Liver (tissue), 9 donors: Measurements from ENCODE around the gene FECH. TPM values are rescaled to one million over a fixed set of nuclear protein-coding genes. Genes with fewer than 3 reads are reported as not detected.

Experiments
- DNase-seq: peaks from one replicate; pipeline ENCODE4 v3.0.0-alpha.2; 2017; ENCODE audit warnings: low spot score
- H3K27ac ChIP-seq, 2 donors: one replicate each; pipeline ENCODE4 v1.7.0; 2013; ENCODE audit warnings: inconsistent platforms in 2 of 2, low read length in 2 of 2, control low read depth in 1 of 2, low read depth in 1 of 2, mild to moderate bottlenecking in 1 of 2
- H3K27me3 ChIP-seq, 4 donors: one replicate each; pipeline versions ENCODE4 v1.6.1 to v1.7.0; 2013; ENCODE audit warnings: low read length in 3 of 4, inconsistent platforms in 1 of 4, mild to moderate bottlenecking in 1 of 4, moderate library complexity in 1 of 4; ENCODE audit not compliant: control insufficient read depth in 4 of 4, insufficient read depth in 4 of 4
- H3K36me3 ChIP-seq, 4 donors: one replicate each; pipeline versions ENCODE4 v1.6.1 to v1.7.0; 2013; ENCODE audit warnings: low read length in 3 of 4, mild to moderate bottlenecking in 3 of 4, low read depth in 1 of 4, moderate library complexity in 1 of 4; ENCODE audit not compliant: control insufficient read depth in 4 of 4, insufficient read depth in 3 of 4
- H3K4me1 ChIP-seq, 4 donors: one replicate each; pipeline versions ENCODE4 v1.6.1 to v1.7.0; 2013; ENCODE audit warnings: low read length in 3 of 4, mild to moderate bottlenecking in 3 of 4, moderate library complexity in 1 of 4; ENCODE audit not compliant: control insufficient read depth in 4 of 4, insufficient read depth in 4 of 4
- H3K4me3 ChIP-seq, 3 donors: one replicate each; pipeline versions ENCODE4 v1.6.1 to v1.7.0; 2013; ENCODE audit warnings: low read length in 3 of 3, control low read depth in 1 of 3, low read depth in 1 of 3, mild to moderate bottlenecking in 1 of 3
- H3K9ac ChIP-seq, 2 donors: one replicate each; pipeline ENCODE4 v1.7.0; 2013; ENCODE audit warnings: low read length in 2 of 2, mild to moderate bottlenecking in 2 of 2, moderate library complexity in 2 of 2, control low read depth in 1 of 2, low read depth in 1 of 2
- H3K9me3 ChIP-seq, 4 donors: one replicate each; pipeline versions ENCODE4 v1.6.1 to v1.7.0; 2013; ENCODE audit warnings: low read length in 3 of 4; ENCODE audit not compliant: control insufficient read depth in 4 of 4
- CTCF ChIP-seq: fragments of 150-350 bp; IDR thresholded peaks from 2 replicates; pipeline ENCODE4 v1.5.1; 2017; ENCODE audit warnings: improper control_type of control experiment, low read depth, low read length; ENCODE audit not compliant: missing input control
- EGR1 ChIP-seq, 2 donors: IDR thresholded peaks; 2 replicates each; pipeline ENCODE4 v1.6.1; 2016 to 2018; ENCODE audit warnings: antibody characterized with exemption in 2 of 2, low read depth in 2 of 2
- FOXA1 ChIP-seq: IDR thresholded peaks from 2 replicates; pipeline ENCODE4 v1.6.1; 2016; ENCODE audit warnings: antibody characterized with exemption
- FOXA2 ChIP-seq: IDR thresholded peaks from 2 replicates; pipeline ENCODE4 v1.6.1; 2016; ENCODE audit warnings: antibody characterized with exemption
- GABPA ChIP-seq, 2 donors: IDR thresholded peaks in 1 of 2; conservative IDR thresholded peaks in 1 of 2; 2 replicates each; pipeline ENCODE4 v1.6.1; 2016; ENCODE audit warnings: antibody characterized with exemption in 2 of 2, mild to moderate bottlenecking in 1 of 2, moderate library complexity in 1 of 2
- HNF4A ChIP-seq, 2 donors: conservative IDR thresholded peaks; 2 replicates each; pipeline ENCODE4 v1.6.1; 2016; ENCODE audit warnings: antibody characterized with exemption in 2 of 2, mild to moderate bottlenecking in 2 of 2
- HNF4G ChIP-seq: IDR thresholded peaks from 2 replicates; pipeline ENCODE4 v1.6.1; 2016; ENCODE audit warnings: antibody characterized with exemption
- JUND ChIP-seq, 2 donors: IDR thresholded peaks; 2 replicates each; pipeline ENCODE4 v1.6.1; 2016; ENCODE audit warnings: antibody characterized with exemption in 2 of 2
- NR2F2 ChIP-seq: IDR thresholded peaks from 2 replicates; pipeline ENCODE4 v1.6.1; 2016; ENCODE audit warnings: antibody characterized with exemption
- RAD21 ChIP-seq, 2 donors: IDR thresholded peaks; 2 replicates each; pipeline ENCODE4 v1.6.1; 2016; ENCODE audit warnings: antibody characterized with exemption in 2 of 2, mild to moderate bottlenecking in 2 of 2
- REST ChIP-seq: IDR thresholded peaks from 2 replicates; pipeline ENCODE4 v1.6.1; 2016; ENCODE audit warnings: antibody characterized with exemption, mild to moderate bottlenecking
- RXRA ChIP-seq, 2 donors: IDR thresholded peaks; 2 replicates each; pipeline ENCODE4 v1.6.1; 2017 to 2018; ENCODE audit warnings: antibody characterized with exemption in 2 of 2, mild to moderate bottlenecking in 1 of 2
- SP1 ChIP-seq: IDR thresholded peaks from 2 replicates; pipeline ENCODE4 v1.6.1; 2018; ENCODE audit warnings: antibody characterized with exemption, mild to moderate bottlenecking
- TAF1 ChIP-seq: conservative IDR thresholded peaks from 2 replicates; pipeline ENCODE4 v1.6.1; 2016; ENCODE audit warnings: antibody characterized with exemption, mild to moderate bottlenecking
- YY1 ChIP-seq: IDR thresholded peaks from 2 replicates; pipeline ENCODE4 v1.6.1; 2016; ENCODE audit warnings: antibody characterized with exemption, mild to moderate bottlenecking
- WGBS: extraction: QIAGEN DNeasy Blood & Tissue Kit; methylation state at CpG from one replicate; pipeline ENCODE4 v1.1.7; 2013; 5-methylcytosine and 5-hydroxymethylcytosine counted together
- polyA plus RNA-seq, 2 donors: library from polyadenylated mRNA; stranded (reverse) in 1 of 2; unstranded in 1 of 2; fragments of 200-250 nt in 1 of 2; fragments of >200 nt in 1 of 2; fragmentation: Nextera tagmentation in 1 of 2; extraction: Ambion mirVana in 1 of 2; gene quantifications; one replicate each; pipeline versions ENCODE4 v1.2.1 to v1.2.3, GENCODE V29; 2013 to 2015
- total RNA-seq, 2 donors: library from RNA; depleted of rRNA; stranded (reverse); fragments of >200 nt; gene quantifications; one replicate each; pipeline ENCODE4 v1.2.3, GENCODE V29; 2014
- TF ChIP-seq, protein P1 (sequence below): IDR thresholded peaks from 2 replicates; pipeline ENCODE4 v1.6.1; 2016; ENCODE audit warnings: antibody characterized with exemption
- TF ChIP-seq, protein P2 (sequence below): IDR thresholded peaks from 2 replicates; pipeline ENCODE4 v1.6.1; 2016; ENCODE audit warnings: antibody characterized with exemption
- TF ChIP-seq, protein P3 (sequence below): IDR thresholded peaks from 2 replicates; pipeline ENCODE4 v1.6.1; 2016; ENCODE audit warnings: antibody characterized with exemption
- donor health status: healthy.
- donor health status: healthy.
- donor health status: healthy.
- donor health status: healthy.
- donor health status: healthy.

FECH gene
- total and polyA plus RNA-seq, 4 donors: 13.8 to 1,262 (median 42.1) TPM

GRCh38 chr18:57589161-57589560, 2.7 kb upstream of the FECH start (continued):
- TF ChIP-seq, protein P1, sequence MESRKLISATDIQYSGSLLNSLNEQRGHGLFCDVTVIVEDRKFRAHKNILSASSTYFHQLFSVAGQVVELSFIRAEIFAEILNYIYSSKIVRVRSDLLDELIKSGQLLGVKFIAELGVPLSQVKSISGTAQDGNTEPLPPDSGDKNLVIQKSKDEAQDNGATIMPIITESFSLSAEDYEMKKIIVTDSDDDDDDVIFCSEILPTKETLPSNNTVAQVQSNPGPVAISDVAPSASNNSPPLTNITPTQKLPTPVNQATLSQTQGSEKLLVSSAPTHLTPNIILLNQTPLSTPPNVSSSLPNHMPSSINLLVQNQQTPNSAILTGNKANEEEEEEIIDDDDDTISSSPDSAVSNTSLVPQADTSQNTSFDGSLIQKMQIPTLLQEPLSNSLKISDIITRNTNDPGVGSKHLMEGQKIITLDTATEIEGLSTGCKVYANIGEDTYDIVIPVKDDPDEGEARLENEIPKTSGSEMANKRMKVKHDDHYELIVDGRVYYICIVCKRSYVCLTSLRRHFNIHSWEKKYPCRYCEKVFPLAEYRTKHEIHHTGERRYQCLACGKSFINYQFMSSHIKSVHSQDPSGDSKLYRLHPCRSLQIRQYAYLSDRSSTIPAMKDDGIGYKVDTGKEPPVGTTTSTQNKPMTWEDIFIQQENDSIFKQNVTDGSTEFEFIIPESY: no peak
- TF ChIP-seq GABPA (IDR thresholded peaks at IDR 0.05 in 1 of 2, conservative IDR thresholded peaks at IDR 0.05 in 1 of 2) (no peak), RXRA (IDR thresholded peaks at IDR 0.05) (no peak), HNF4G (no peak), RAD21 (IDR thresholded peaks at IDR 0.05) (no peak)
- TF ChIP-seq, protein P2, sequence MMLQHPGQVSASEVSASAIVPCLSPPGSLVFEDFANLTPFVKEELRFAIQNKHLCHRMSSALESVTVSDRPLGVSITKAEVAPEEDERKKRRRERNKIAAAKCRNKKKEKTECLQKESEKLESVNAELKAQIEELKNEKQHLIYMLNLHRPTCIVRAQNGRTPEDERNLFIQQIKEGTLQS: no peak
- TF ChIP-seq, protein P3, sequence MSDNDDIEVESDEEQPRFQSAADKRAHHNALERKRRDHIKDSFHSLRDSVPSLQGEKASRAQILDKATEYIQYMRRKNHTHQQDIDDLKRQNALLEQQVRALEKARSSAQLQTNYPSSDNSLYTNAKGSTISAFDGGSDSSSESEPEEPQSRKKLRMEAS: no peak

DNA sequence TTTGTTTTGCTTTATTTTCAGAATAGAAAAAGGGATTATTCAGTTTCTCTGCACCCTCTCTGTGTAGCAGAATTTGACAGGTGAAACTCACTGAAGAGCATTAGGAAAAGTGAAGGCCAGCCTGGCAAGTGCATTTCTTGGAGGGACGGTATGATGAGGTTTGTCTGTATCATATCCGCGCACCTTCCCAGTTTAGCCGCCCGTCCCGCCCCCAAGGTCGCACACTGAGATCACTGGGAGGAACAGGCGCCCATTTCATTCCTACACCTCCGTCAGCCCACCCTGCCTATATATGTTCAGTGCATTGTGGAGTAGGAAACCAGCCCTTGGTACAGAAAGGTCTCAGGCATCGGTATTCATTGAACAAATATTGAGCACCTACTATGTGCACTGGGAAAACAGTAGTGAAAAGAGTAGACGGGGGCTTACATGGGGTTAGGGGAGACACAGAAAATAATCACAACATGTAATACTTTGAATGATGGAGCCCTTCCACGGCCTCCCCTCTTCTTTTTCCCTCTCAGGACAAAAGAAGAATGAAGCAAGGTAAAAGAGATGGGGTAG, 678 bp upstream of the FECH start:
- peak; percentile 62 for DNase-seq
- Histone ChIP-seq H3K9me3 (no peaks in the 10 kb centered on the region), H3K4me3 (peak overlapping the region in 2 of 3 donors; percentile 77 to 79), H3K27me3 (no peaks in the 10 kb centered on the region), H3K36me3 (peaks cover 0 to 4% (median 0%) of the 10 kb centered on the region in 4 donors), H3K4me1 (peaks cover 0 to 14% (median 13%) of the 10 kb centered on the region in 4 donors), H3K27ac (peak overlapping the region in 1 of 2 donors; percentile 78), H3K9ac (peak overlapping the region in 1 of 2 donors; percentile 74)
- TF ChIP-seq NR2F2 (no peak), SP1 (no peak), RXRA (IDR thresholded peaks at IDR 0.05) (no peak), TAF1 (no peak), GABPA (IDR thresholded peaks at IDR 0.05 in 1 of 2, conservative IDR thresholded peaks at IDR 0.05 in 1 of 2) (no peak), YY1 (no peak), RAD21 (IDR thresholded peaks at IDR 0.05) (no peak), REST (no peak), FOXA1 (no peak), CTCF (no peak), HNF4G (no peak), JUND (IDR thresholded peaks at IDR 0.05) (no peak), EGR1 (IDR thresholded peaks at IDR 0.05; ENCODE audit: low read depth in 2 of 2) (no peak), FOXA2 (no peak), HNF4A (conservative IDR thresholded peaks at IDR 0.05) (no peak)
- TF ChIP-seq, protein P2: no peak
- TF ChIP-seq, protein P1: no peak
- TF ChIP-seq, protein P3: no peak
- WGBS: 87% methylated on average over 12 of the region's 12 CpGs
